ENCODE results near the gene POU2F3.

DNA sequence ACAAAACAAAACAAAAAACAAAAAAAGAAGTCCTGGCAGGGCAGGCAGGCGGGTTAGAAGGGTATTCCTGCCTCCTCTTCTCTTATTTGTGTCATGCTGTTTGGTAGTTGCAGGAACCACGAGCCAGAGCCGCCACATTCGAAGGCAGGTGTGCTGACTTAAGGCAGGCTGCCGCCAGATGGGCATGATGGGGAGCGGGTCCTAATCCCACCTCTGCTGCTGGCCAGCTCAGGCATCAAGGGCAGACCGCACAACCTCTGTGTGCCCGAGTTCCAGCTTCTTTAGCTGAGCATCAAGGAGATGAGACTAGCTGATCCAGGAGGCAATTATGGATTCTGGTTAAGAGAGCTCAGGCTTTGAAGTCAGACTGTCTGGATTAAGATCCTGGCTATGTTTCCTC lies 17.0 kb upstream of the POU2F3 start:
- TF ChIP-seq, protein P1, sequence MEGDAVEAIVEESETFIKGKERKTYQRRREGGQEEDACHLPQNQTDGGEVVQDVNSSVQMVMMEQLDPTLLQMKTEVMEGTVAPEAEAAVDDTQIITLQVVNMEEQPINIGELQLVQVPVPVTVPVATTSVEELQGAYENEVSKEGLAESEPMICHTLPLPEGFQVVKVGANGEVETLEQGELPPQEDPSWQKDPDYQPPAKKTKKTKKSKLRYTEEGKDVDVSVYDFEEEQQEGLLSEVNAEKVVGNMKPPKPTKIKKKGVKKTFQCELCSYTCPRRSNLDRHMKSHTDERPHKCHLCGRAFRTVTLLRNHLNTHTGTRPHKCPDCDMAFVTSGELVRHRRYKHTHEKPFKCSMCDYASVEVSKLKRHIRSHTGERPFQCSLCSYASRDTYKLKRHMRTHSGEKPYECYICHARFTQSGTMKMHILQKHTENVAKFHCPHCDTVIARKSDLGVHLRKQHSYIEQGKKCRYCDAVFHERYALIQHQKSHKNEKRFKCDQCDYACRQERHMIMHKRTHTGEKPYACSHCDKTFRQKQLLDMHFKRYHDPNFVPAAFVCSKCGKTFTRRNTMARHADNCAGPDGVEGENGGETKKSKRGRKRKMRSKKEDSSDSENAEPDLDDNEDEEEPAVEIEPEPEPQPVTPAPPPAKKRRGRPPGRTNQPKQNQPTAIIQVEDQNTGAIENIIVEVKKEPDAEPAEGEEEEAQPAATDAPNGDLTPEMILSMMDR (IDR thresholded peaks at IDR 0.05): no peak
- TF ChIP-seq POLR2AphosphoS5 (IDR thresholded peaks at IDR 0.05; ENCODE audit: low read depth, low read length) (no peak), SIN3A (IDR thresholded peaks at IDR 0.05; ENCODE audit: borderline replicate concordance, insufficient read depth, low read depth, low read length) (no peak)
